Tibial nerve (tissue), 4 donors: Measurements from ENCODE around the gene AKAP12. TPM values are rescaled to one million over a fixed set of nuclear protein-coding genes. Genes with fewer than 3 reads are reported as not detected.

Experiments
- DNase-seq, 2 donors: peaks; one replicate each; pipeline ENCODE4 v3.0.0-alpha.2; 2019; ENCODE audit warnings: low spot score in 2 of 2
- H3K27ac ChIP-seq, 4 donors: fragments of 200-600 bp; sonication (generic) in 3 of 4; one replicate each; pipeline ENCODE4 v1.5.1; 2017 to 2019; ENCODE audit warnings: mild to moderate bottlenecking in 1 of 4
- H3K27me3 ChIP-seq, 2 donors: fragments of 200-600 bp; sonication (generic) in 1 of 2; one replicate each; pipeline versions ENCODE4 v1.5.1 to v1.6.0; 2017 to 2019
- H3K36me3 ChIP-seq, 3 donors: fragments of 200-600 bp; sonication (generic); one replicate each; pipeline ENCODE4 v1.5.1; 2018 to 2019
- H3K4me1 ChIP-seq, 4 donors: fragments of 200-600 bp; sonication (generic) in 3 of 4; one replicate each; pipeline ENCODE4 v1.5.1; 2017 to 2019
- H3K4me3 ChIP-seq, 4 donors: fragments of 200-600 bp; sonication (generic) in 3 of 4; one replicate each; pipeline ENCODE4 v1.5.1; 2017 to 2019; ENCODE audit warnings: mild to moderate bottlenecking in 1 of 4, moderate library complexity in 1 of 4
- H3K9me3 ChIP-seq, 4 donors: fragments of 200-600 bp; sonication (generic) in 3 of 4; one replicate each; pipeline ENCODE4 v1.5.1; 2017 to 2019
- CTCF ChIP-seq, 5 experiments: fragments of 200-600 bp in 3 of 5; fragments of 450-650 bp in 2 of 5; sonication (generic) in 3 of 5; IDR thresholded peaks; one replicate each; pipeline ENCODE4 v1.5.1; 2016 to 2019; ENCODE audit warnings: antibody characterized with exemption in 5 of 5, mild to moderate bottlenecking in 3 of 5, moderate library complexity in 2 of 5
- EP300 ChIP-seq, 2 donors: sonication (generic); formaldehyde crosslinking; IDR thresholded peaks; one replicate each; pipeline ENCODE4 v1.6.1; 2017; ENCODE audit warnings: antibody characterized with exemption in 2 of 2, mild to moderate bottlenecking in 1 of 2
- POLR2A ChIP-seq, 2 donors: fragments of 450-650 bp; IDR thresholded peaks; one replicate each; pipeline ENCODE4 v1.6.1; 2017; ENCODE audit warnings: antibody characterized with exemption in 2 of 2, mild to moderate bottlenecking in 2 of 2, moderate library complexity in 2 of 2
- WGBS, 2 donors: methylation state at CpG; one replicate each; pipeline ENCODE4 v1.1.5; 2018; 5-methylcytosine and 5-hydroxymethylcytosine counted together
- total RNA-seq, 4 donors: library from RNA; depleted of rRNA; stranded (reverse); fragments of >200 nt; gene quantifications; one replicate each; pipeline ENCODE4 v1.1.0, GENCODE V29; 2016

Gene AKAP12
- total RNA-seq, 4 donors from 2014 or later, result 214 to 268 (median 232) TPM

- H3K27me3 ChIP-seq, result no peaks in the 10 kb centered on the region
- no peak for TF ChIP-seq EP300 (IDR thresholded peaks at IDR 0.05)
- 2 to 9% methylated on average over 3 of the region's 3 CpGs for WGBS, 2 donors
- H3K36me3 ChIP-seq, result no peaks in the 10 kb centered on the region
- DNase-seq, result no peak
- H3K27ac ChIP-seq, result peak overlapping the region; percentile 97 to 99 (median 98)
- peak overlapping the region in 3 of 4 donors; percentile 84 to 100 (median 89) for H3K4me3 ChIP-seq
- no peaks in the 10 kb centered on the region for H3K9me3 ChIP-seq
- peaks cover 0 to 72% (median 34%) of the 10 kb centered on the region in 4 donors for H3K4me1 ChIP-seq
Observed at GRCh38 chr6:151392427-151392826, 152.7 kb downstream of the AKAP12 start.

GRCh38 chr6:151393410-151393809 is 153.6 kb downstream of the AKAP12 start:
- Histone ChIP-seq H3K9me3 (no peaks in the 10 kb centered on the region), H3K27ac (peak overlapping the region in 2 of 4 donors; percentile 97 to 99), H3K4me1 (peaks cover 0 to 68% (median 29%) of the 10 kb centered on the region in 4 donors), H3K36me3 (no peaks in the 10 kb centered on the region), H3K27me3 (no peaks in the 10 kb centered on the region), H3K4me3 (no peak overlapping the region)
- DNase-seq, result no peak
- 51 to 53% methylated on average over 4 of the region's 4 CpGs for WGBS, 2 donors
- TF ChIP-seq CTCF (IDR thresholded peaks at IDR 0.05) (no peak), EP300 (IDR thresholded peaks at IDR 0.05) (no peak), POLR2A (IDR thresholded peaks at IDR 0.05) (no peak)

GRCh38 chr6:151399679-151400078 is 159.9 kb downstream of the AKAP12 start:
- no peak for DNase-seq
- Histone ChIP-seq H3K36me3 (peaks cover 0 to 14% (median 0%) of the 10 kb centered on the region in 3 donors), H3K27ac (no peak overlapping the region), H3K4me3 (no peak overlapping the region), H3K27me3 (no peaks in the 10 kb centered on the region), H3K9me3 (no peaks in the 10 kb centered on the region), H3K4me1 (peaks cover 0 to 44% (median 3%) of the 10 kb centered on the region in 4 donors)
- 88 to 92% methylated on average over 3 of the region's 3 CpGs for WGBS, 2 donors
- TF ChIP-seq CTCF (IDR thresholded peaks at IDR 0.05), result no peak
- TF ChIP-seq POLR2A (IDR thresholded peaks at IDR 0.05), result no peak
- TF ChIP-seq EP300 (IDR thresholded peaks at IDR 0.05), result no peak

DNA sequence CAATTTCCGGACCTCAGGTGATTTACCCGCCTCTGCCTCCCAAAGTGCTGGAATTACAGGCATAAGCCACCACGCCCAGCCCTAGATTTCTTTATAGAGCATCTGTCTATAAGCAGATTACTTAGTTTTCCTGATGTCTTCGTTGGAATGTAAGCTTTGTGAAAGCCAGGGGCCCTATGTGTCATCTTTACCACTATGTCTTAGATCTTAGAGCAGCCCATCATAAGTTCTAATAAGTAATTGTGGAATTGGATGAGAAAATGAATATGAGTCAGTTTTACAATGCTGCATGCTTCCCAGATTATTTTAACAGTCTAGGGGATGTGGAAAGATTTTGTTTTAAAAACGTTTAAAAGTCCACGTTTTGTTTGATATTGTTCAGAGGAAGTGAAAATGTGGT is 160.7 kb downstream of the AKAP12 start:
- no peak for DNase-seq
- Histone ChIP-seq H3K4me1 (peaks cover 0 to 36% (median 0%) of the 10 kb centered on the region in 4 donors), H3K27me3 (no peaks in the 10 kb centered on the region), H3K27ac (no peak overlapping the region), H3K4me3 (no peak overlapping the region), H3K9me3 (no peaks in the 10 kb centered on the region), H3K36me3 (peaks cover 0 to 22% (median 0%) of the 10 kb centered on the region in 3 donors)
- TF ChIP-seq POLR2A (IDR thresholded peaks at IDR 0.05) (no peak), EP300 (IDR thresholded peaks at IDR 0.05) (no peak), CTCF (IDR thresholded peaks at IDR 0.05) (no peak)
- WGBS, 2 donors, result 68 to 73% methylated on average over 6 of the region's 6 CpGs

DNA sequence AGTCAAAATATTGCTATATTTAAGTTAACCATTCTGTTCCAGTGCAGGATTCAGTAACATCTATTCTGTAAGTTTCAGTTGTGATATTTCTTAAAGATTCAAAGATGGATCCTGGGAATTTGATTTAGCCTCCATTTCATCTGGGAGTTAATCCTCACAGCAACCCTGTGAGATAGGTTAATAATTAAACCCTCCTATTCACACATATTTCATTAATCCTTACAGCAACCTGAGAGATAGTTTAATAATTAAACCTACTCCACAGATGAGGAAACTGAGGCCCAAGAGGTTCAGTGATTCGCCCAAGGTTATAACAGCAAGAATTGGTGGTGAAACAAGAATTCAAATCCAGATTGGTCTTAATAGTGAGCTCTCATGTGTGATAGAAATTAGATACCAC is 162.5 kb downstream of the AKAP12 start:
- Histone ChIP-seq H3K27ac (no peak overlapping the region), H3K36me3 (peaks cover 0 to 29% (median 0%) of the 10 kb centered on the region in 3 donors), H3K4me3 (no peak overlapping the region), H3K27me3 (no peaks in the 10 kb centered on the region), H3K9me3 (no peaks in the 10 kb centered on the region), H3K4me1 (peaks cover 0 to 21% (median 0%) of the 10 kb centered on the region in 4 donors)
- TF ChIP-seq CTCF (IDR thresholded peaks at IDR 0.05) (no peak), EP300 (IDR thresholded peaks at IDR 0.05) (no peak), POLR2A (IDR thresholded peaks at IDR 0.05) (no peak)
- 95 to 100% methylated on average over 1 of the region's 1 CpG for WGBS, 2 donors
- no peak for DNase-seq

- no peak overlapping the region for H3K27ac ChIP-seq
- 79 to 83% methylated on average over 4 of the region's 4 CpGs for WGBS, 2 donors
Observed at GRCh38 chr6:151403919-151404308, 164.1 kb downstream of the AKAP12 start.

More at GRCh38 chr6:151403919-151404308, 164.1 kb downstream of the AKAP12 start:
- no peaks in the 10 kb centered on the region for H3K27me3 ChIP-seq
- H3K4me3 ChIP-seq, result no peak overlapping the region
- TF ChIP-seq EP300 (IDR thresholded peaks at IDR 0.05) (no peak), POLR2A (IDR thresholded peaks at IDR 0.05) (no peak), CTCF (IDR thresholded peaks at IDR 0.05) (no peak)
- H3K36me3 ChIP-seq, result peaks cover 0 to 44% (median 0%) of the 10 kb centered on the region in 3 donors
- no peak for DNase-seq
- H3K4me1 ChIP-seq, result peaks cover 0 to 14% (median 0%) of the 10 kb centered on the region in 4 donors
- no peaks in the 10 kb centered on the region for H3K9me3 ChIP-seq
